Ascending aorta (tissue), 2 donors: Measurements from ENCODE around the gene PSMD5. TPM values are rescaled to one million over a fixed set of nuclear protein-coding genes. Genes with fewer than 3 reads are reported as not detected.

Source experiments
- DNase-seq, 2 donors: peaks; one replicate each; pipeline ENCODE4 v3.0.0-alpha.2; 2019; ENCODE audit warnings: low spot score in 2 of 2
- H3K27ac ChIP-seq, 2 donors: fragments of 200-600 bp; sonication (generic); one replicate each; pipeline ENCODE4 v1.5.1; 2016 to 2017; ENCODE audit warnings: mild to moderate bottlenecking in 1 of 2
- H3K27me3 ChIP-seq: fragments of 200-600 bp; sonication (generic); one replicate; pipeline ENCODE4 v1.5.1; 2017
- H3K36me3 ChIP-seq, 2 donors: fragments of 200-600 bp; sonication (generic); one replicate each; pipeline ENCODE4 v1.5.1; 2016
- H3K4me1 ChIP-seq, 2 donors: fragments of 200-600 bp; sonication (generic); one replicate each; pipeline ENCODE4 v1.5.1; 2016 to 2017; ENCODE audit warnings: mild to moderate bottlenecking in 1 of 2
- H3K4me3 ChIP-seq, 2 donors: fragments of 200-600 bp; sonication (generic); one replicate each; pipeline ENCODE4 v1.5.1; 2016 to 2017; ENCODE audit warnings: mild to moderate bottlenecking in 1 of 2
- H3K9me3 ChIP-seq, 2 donors: fragments of 200-600 bp; sonication (generic); one replicate each; pipeline ENCODE4 v1.5.1; 2016
- intact Hi-C: fragments of 100-400 bp; cut with DNase I; formaldehyde crosslinking; loops from one replicate; pipeline ENCODE4 v1.15.1; 2023
- total RNA-seq: library from RNA; depleted of rRNA; stranded (reverse); fragments of >200 nt; gene quantifications from one replicate; pipeline ENCODE4 v1.1.0, GENCODE V29; 2016
- TF ChIP-seq, protein P1 (sequence below), 3 experiments: fragments of 200-600 bp in 2 of 3; fragments of 450-650 bp in 1 of 3; sonication (generic) in 2 of 3; IDR thresholded peaks; one replicate each; pipeline ENCODE4 v1.5.1; 2016 to 2019; ENCODE audit warnings: antibody characterized with exemption in 3 of 3, mild to moderate bottlenecking in 1 of 3, moderate library complexity in 1 of 3

PSMD5 gene
- total RNA-seq, 1 donor from 2014 or later: 18.2 TPM

DNA sequence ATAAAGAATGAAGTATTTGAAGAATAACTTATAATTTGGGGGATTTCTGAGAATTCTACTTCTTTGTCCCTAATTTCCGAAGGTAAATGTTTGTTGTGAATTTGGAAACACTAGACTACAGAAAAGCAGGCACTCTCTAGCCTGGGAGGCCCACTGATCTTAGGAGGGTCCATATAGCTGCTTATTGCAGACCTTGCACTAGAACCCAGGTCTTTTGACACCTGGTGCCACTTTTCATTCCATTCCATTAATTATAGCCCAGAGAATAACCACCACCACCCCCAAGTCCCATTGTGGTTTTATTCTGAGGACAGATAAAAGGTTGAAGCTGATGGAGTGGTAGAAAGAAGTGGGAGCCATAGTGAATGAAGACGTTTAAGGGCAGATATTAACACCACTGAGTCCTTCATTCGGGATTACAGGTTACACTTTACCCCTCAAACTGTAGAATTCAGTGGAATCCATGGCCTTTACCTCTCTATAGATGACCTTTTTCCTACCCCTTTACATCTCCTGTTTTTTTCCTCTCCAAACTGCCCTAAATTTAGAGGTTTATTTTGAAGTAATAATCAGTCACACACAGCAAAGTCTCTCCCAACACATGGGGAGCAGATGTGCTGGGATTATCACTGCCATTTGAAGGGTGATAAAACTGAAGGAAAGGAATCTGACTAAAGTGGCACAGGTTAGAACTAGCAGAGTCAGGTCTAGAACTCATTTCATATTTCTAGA, 12.0 kb upstream of the PSMD5 start:
- H3K36me3 ChIP-seq: peaks cover 21 to 40% of the 10 kb centered on the region in 2 donors
- TF ChIP-seq, protein P1, sequence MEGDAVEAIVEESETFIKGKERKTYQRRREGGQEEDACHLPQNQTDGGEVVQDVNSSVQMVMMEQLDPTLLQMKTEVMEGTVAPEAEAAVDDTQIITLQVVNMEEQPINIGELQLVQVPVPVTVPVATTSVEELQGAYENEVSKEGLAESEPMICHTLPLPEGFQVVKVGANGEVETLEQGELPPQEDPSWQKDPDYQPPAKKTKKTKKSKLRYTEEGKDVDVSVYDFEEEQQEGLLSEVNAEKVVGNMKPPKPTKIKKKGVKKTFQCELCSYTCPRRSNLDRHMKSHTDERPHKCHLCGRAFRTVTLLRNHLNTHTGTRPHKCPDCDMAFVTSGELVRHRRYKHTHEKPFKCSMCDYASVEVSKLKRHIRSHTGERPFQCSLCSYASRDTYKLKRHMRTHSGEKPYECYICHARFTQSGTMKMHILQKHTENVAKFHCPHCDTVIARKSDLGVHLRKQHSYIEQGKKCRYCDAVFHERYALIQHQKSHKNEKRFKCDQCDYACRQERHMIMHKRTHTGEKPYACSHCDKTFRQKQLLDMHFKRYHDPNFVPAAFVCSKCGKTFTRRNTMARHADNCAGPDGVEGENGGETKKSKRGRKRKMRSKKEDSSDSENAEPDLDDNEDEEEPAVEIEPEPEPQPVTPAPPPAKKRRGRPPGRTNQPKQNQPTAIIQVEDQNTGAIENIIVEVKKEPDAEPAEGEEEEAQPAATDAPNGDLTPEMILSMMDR (IDR thresholded peaks at IDR 0.05): no peak

DNA sequence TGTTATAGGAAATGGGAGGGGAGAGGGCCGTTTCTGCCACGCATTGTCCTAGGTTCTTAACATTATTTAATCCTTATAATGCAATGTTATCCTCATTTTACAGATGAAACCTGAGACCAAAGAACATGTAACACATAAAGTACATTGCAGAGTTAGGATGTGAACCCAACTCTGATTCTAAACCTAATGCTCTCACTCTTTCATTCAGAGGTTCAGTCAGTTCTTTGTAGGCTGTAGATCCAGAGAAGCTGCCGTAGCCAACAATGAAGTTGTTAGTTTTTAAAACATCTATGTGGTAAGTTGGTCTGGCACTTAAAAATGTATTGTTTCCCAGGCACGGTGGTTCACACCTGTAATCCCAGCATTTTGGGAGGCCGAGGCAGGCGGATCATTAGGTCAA, 10.5 kb upstream of the PSMD5 start:
- Histone ChIP-seq H3K4me3 (no peak overlapping the region), H3K9me3 (no peaks in the 10 kb centered on the region), H3K36me3 (peaks cover 16 to 27% of the 10 kb centered on the region in 2 donors), H3K4me1 (no peaks in the 10 kb centered on the region), H3K27ac (no peak overlapping the region), H3K27me3 (no peaks in the 10 kb centered on the region)
- no peak for DNase-seq
- TF ChIP-seq, protein P1 (IDR thresholded peaks at IDR 0.05): no peak
- intact Hi-C loops: no loop called here

More for the DNA sequence above, 12.0 kb upstream of the PSMD5 start:
- H3K4me3 ChIP-seq: no peak overlapping the region
- no peaks in the 10 kb centered on the region for H3K27me3 ChIP-seq
- DNase-seq: no peak
- no peak overlapping the region for H3K27ac ChIP-seq
- no peaks in the 10 kb centered on the region for H3K9me3 ChIP-seq
- intact Hi-C loops: no loop called here
- H3K4me1 ChIP-seq: no peaks in the 10 kb centered on the region

DNA sequence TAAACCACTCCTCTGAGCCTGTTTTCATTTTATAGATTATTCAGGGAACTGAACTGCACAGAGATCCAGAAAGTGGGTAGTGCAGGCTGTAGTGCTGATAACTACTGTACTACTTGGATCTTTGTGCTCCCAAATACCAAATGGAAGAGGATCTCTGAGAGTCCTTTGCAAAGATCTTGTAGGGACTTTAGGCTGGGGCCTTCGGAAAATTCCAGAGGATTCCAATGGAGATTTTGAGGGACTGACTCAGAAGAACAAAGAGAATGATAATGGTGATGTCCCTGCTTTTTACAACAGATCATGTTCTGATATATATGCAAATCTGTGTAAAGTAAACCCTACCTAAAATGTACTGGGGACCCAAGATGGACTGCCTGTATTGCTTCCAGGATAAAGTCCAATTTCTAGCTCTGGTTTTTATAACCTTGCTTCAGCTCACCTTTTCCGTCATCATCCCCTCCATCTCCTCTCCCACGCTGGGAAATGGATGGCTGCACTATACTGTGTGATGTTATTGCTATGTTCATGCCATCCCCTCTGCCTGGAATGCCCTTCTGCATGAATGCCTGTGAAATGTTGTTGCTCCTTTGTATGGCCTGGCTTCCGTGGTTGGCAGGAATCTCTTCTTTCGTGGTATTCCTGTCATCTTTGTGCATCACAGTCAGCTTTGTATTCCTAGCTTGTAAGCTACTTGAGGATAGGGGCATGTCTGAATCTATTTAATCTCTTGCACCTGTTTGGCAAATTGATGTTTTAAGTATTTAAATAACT, 9.7 kb upstream of the PSMD5 start:
- Histone ChIP-seq H3K27ac (no peak overlapping the region), H3K9me3 (no peaks in the 10 kb centered on the region), H3K36me3 (peaks cover 8 to 19% of the 10 kb centered on the region in 2 donors), H3K27me3 (no peaks in the 10 kb centered on the region), H3K4me3 (no peak overlapping the region), H3K4me1 (no peaks in the 10 kb centered on the region)
- TF ChIP-seq, protein P1 (IDR thresholded peaks at IDR 0.05): no peak
- intact Hi-C loops: no loop called here
- no peak for DNase-seq

DNA sequence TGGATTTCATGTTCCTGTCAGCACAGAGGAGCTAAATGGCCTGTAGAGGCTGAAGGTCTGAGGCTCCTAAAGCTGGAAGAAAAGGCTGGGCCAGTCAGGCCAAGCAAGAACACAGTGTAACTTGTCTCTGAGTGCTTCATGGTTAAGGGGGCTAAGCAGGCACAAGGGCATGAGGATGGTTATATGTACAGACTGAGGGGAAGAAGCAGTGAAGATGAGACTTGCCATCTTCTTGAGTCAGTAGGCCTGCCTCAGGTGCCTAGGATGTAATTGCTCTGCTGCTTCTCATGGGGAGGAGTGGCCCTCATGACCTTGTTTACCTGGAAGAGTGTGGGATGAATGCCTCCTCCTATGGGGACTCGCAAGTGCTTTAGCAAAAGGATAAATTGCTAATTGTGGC, 8.7 kb upstream of the PSMD5 start:
- no peaks in the 10 kb centered on the region for H3K9me3 ChIP-seq
- H3K4me3 ChIP-seq: no peak overlapping the region
- no peaks in the 10 kb centered on the region for H3K4me1 ChIP-seq
- intact Hi-C loops: no loop called here
- DNase-seq: no peak
- no peaks in the 10 kb centered on the region for H3K27me3 ChIP-seq
- H3K27ac ChIP-seq: peak overlapping the region in 1 of 2 donors; percentile 21
- H3K36me3 ChIP-seq: peaks cover 0 to 11% of the 10 kb centered on the region in 2 donors
- TF ChIP-seq, protein P1 (IDR thresholded peaks at IDR 0.05): no peak

DNA sequence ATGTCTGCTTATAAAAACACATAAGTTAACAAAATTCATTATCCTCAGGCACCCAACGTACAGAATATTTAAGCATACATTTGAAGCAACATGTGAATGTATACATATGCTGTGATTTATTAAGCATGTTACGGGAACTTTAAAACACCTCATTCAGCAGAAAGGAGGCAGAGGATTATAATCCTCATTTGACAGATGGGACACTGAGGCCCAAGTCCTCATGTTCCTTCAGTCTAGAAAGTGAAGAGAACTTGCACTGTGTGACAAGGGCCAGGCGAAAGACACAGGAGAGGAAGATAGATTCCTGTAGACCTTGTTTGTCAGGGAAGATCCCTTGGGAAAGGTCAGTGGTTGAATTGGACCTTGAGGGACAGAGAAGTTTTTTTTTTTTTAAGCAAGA, 7.6 kb upstream of the PSMD5 start:
- DNase-seq: no peak
- Histone ChIP-seq H3K4me3 (no peak overlapping the region), H3K27me3 (no peaks in the 10 kb centered on the region), H3K36me3 (peaks cover 0 to 11% of the 10 kb centered on the region in 2 donors), H3K27ac (no peak overlapping the region), H3K9me3 (no peaks in the 10 kb centered on the region), H3K4me1 (no peaks in the 10 kb centered on the region)
- intact Hi-C loops: no loop called here
- TF ChIP-seq, protein P1 (IDR thresholded peaks at IDR 0.05): no peak
